Stimulated activated CD8-positive, alpha-beta memory T cell treated with anti-CD3 and anti-CD28 coated beads, Interleukin-12 subunit alpha, Interleukin-12 subunit beta, amount 100 ng/mL, for 24 hours (primary cell): ENCODE data around the gene PTPN2.
"Not testable (repeated sequence)": the region's sequence is repeated elsewhere in the genome, so short reads cannot be mapped to it uniquely, and the experiment has no call there.

ENCODE experiments used
- DNase-seq: peaks from one replicate; pipeline ENCODE4 v3.0.0-alpha.2; 2020; ENCODE audit errors: extremely low read depth

The PTPN2 gene

DNA sequence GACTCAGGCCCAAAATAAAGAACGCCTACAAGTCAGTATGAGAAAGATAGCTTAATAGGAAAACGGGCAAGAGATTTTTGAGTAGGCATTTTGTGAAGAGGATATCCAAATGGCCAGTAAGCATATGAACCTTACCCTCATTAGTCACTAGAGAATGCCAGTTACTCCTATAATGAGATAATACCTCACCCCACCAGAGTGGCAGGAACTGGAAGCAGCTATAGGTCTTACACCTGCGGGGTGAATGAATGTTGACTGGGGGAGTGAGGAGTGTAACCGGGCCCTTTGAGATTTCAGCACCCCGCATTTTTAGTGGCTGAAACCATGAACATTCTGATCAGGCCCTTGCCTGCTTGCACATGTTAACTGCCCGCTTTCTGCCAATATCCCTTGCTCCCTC is 7.5 kb upstream of the PTPN2 start:
- no peak for DNase-seq

DNA sequence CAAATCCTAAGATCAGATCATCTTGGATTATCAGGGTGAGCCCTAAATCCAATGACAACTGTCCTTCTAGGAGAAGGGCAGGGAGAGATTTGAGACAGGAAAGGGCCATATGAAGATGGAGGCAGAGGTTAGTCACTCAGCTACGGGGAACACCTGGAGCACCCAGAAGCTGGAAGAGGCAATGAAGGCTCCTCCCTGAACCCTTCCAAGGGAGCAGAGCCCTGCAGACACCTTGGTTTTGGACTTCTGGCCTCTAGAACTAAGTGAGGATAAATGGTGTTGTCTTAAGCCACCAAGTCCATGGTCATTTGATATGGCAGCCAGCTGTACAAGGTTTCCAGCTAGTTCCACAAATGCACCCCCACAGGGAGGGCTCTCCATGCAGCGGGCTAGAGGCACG is 6.9 kb upstream of the PTPN2 start:
- DNase-seq, result no peak

DNA sequence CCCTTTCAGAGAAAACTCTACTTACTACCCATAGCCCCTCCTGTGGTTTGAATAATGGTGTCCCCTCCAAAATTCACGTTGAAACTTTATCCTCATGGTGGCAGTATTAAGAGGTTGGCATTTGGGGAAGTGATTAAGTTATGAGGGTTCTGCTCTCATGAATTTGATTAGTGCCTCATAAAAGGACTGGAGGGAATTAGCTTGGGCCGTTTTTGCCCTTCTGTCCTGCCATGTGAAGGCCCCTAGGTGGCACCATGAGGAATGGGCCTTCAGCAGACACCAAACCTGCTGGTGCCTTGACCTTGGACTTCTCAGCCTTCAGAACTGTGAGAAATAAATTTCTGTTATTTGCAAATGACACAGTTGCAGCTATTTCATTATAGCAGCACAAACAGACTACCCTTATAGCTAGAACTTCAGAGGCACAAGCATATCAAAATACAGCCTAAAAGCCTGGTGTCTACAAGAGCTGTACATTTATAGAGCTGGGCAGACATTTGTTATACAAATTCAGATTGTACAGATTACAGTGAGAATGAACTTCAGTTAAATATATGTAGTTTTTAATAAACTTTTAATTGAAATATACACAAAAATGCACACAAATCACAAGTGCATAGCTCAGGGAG is 2.6 kb upstream of the PTPN2 start:
- no peak for DNase-seq

DNA sequence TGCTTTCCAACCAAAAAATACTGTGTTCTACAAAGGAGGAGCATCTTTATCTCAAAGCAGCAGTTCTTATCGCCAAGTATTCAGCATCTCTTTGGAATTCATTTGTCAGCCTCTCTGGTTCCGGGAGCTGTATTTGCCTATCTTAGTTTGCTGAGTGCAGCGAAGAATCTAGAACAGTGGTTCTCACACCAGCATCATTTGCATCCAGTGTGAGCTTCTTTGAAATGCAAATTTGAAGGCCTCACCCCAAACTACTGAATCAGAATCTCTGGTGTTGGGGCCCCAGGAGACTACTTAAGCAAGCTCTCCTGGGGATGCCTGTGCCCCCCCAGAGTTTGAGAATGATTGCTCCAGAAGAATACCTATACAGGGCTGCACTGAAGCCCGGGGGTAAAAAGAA is 1.5 kb upstream of the PTPN2 start:
- no peak for DNase-seq

DNA sequence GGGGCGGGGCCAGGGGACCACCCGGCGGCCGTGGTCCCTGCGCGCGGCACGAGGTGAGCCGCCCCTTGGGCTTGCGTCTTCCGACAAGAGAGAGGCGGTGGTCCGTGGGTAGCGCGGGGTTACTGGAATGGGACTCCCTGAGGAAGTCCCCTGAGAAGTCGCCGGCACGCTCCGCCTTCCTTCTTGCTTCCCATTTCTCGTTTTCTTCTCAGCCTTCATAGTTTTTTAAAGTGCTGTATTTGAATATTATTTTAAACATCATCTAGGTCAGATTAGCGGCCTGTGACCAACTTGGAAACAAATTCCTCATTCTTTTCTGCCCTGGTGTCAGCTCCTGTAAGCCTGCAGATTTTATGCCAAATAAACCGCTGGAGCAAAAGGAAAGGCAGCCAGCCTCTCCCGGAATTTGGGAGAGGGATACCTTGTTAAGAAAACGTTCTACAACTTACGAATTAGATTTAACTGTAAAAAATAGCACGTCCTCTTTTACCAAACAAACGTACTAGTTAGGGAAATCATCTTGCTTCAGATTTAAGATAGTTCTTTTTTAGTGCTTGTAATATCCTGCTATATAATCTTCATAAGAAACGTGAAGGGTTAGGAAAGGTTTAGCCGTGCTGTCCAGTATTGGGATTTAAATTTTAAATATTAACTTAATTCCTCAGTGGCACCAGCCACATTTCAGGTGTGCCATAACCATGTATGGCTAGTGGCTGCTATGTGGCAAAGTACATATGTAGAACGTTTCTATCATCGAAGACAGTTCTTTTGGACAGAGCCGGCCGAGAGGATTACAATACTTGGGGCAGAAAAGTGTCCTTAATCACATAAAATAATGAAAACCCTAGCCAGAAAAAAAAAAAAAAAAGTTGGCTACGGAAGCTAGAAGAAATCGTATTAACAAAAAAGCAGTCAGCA is 628 bp upstream of the PTPN2 start:
- no peak for DNase-seq

DNA sequence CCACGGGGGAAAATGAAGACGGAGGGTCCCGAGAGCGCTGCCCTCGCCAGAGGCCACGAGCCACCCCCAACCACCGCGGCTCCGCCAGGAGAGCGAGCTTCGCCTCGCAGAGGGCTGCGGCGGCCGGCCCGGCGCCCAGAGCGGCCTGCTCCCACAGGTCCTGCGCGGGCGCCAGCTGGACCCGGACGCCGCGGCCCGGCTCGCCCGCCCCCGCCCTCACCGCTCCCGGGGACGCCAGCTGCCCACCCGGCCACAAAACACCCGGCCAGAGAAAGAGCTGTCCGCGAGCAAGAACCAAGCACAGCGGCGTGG is 709 bp downstream of the PTPN2 start:
- DNase-seq, result no peak

DNA sequence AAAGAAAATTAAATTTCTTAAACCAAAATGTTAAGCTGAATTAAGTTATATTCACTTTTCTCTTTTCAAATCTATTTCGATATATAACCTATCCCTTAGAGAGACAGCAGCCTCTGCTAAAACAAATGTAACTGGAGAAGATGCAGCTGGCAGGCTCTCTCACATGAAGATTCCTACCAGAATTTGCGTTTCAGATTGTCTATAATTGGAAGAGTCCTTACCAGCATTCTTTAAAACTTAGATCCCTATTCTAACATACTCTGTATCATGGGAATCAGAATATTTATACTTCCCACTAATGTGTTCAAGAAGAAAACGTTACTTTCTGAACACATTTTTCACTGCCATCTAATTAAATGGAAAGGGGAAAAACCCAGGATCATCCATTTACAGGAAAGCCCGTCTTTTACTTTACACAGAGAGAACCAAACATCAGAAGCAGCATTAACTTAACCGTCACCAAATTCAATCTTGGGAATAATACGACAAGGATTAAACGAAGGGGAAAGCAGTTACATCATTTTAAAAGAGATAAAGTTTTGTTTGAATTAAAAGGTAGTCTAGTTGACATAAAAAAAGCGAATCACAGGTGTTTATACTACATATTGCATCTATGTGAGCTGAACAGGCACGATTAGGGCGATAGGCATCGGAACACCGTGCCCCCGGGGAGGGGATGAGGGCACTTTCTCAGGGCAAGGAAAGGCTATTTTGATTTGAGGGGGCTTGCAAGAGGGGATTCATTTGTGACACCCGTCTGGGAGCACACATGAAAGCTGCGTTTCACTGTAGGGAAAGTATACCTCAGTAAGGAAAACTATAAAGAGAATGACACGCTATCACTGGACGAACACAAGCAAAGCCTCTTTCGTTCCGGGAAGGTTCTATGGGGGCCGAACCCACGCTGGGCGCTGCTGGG is 1.3 kb downstream of the PTPN2 start:
- DNase-seq, result no peak

DNA sequence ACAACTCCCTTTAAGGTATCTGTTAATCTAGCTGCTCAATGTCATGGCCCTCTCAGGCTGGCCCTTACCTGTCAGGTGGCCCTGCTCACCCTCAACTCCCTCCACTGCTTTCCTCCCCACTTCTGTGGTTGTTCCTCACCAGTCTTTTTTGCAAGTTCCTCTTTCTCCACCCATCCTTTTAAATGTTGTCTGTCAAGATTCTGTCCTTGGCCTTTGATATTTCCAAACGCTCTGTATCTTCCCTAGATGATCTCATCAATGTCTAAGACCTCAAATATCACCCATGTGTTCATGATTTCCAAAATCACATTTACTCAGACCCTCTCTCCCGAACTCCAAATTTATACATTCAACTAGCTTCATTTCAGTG is 3.5 kb downstream of the PTPN2 start:
- no peak for DNase-seq

DNA sequence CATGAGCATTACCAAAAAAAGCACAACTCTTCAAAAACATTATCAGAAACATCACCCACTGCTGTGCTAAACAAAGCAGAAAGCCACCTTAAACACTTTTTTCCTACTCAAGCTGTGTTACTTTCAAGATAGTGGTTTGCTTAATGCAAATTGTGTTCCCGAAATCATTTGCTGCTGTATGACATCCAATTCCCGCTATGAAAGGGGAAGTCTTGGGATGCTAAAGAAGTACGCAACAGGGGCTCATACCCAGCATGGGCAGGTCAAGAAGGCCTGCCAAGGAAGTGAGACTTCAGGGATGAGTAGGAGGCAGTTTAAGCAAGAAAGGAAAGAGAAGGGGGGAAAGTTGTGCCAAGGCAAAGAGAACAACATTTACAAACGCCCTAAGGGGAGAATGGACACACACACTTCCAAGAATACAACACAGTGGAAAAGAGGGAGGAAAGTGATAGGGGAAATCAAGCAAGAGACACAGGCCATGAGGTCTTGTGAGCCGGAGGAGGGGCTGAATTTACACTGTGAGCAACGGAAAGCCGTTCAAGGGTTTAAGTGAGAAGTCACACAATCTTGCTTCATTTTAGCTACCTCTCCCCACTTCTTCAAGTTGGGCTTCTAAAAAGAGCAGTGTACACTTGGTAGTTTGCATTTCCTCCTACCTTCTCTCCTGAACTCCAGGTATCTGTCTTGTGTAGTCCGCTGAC is 4.0 kb downstream of the PTPN2 start:
- DNase-seq, result no peak

DNA sequence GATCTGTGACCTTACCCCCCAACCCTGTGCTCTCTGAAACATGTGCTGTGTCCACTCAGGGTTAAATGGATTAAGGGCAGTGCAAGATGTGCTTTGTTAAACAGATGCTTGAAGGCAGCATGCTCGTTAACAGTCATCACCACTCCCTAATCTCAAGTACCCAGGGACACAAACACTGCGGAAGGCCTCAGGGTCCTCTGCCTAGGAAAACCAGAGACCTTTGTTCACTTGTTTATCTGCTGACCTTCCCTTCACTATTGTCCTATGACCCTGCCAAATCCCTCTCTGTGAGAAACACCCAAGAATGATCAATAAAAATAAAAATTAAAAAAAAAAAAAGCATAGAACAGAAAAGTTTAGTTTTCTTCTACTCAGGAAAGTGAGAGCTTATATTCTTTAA is 9.0 kb downstream of the PTPN2 start:
- DNase-seq, result not testable (repeated sequence)

DNA sequence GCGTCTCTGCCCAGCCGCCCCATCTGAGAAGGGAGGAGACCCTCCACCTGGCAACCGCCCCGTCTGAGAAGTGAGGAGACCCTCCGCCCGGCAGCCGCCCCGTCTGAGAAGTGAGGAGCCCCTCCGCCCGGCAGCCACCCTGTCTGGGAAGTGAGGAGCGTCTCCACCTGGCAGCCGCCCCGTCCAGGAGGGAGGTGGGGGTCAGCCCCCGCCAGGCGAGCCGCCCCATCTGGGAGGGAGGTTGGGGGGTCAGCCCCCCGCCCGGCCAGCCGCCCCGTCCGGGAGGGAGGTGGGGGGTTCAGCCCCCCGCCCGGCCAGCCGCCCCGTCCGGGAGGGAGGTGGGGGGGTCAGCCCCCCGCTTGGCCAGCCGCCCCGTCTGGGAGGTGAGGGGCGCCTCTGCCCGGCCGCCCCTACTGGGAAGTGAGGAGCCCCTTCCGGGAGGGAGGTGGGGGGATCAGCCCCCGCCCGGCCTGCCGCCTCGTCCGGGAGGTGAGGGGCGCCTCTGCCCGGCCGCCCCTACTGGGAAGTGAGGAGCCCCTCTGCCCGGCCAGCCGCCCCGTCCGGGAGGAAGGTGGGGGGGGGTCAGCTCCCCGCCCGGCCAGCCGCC is 10.0 kb downstream of the PTPN2 start:
- not testable (repeated sequence) for DNase-seq

DNA sequence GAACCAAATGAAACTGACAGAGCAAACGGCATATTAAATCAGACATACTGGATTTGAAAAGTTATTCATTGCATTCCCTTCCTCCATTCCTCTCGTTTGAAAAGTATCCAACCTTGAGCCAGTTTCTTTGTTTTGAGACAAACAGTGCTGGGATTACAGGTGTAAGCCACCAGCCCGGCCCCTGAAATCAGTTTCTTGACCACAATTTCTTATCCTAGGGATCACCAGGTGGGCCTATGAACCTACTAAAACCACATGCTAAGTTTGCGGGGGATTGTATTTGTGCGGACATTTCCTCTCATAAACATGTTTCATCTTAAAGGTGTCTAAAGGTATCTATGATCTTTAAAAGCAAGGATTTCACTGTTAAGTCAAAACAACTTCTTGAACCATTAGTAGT is 11.6 kb downstream of the PTPN2 start:
- no peak for DNase-seq

DNA sequence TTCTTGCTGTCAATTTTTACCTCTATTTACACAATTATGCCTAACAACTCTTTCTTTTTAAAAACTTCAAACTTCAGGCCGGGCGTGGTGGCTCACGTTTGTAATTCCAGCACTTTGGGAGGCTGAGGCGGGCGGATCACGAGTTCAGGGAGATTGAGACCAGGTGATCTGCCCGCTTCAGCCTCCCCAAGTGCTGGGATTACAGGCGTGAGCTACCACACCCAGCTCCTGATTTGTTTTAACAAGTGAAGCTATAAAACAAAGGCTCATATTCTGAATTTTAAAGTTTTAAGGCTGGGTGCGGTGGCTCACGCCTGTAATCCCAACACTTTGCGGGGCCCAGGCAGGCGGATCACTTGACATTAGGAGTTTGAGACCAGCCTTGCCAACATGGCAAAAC is 15.5 kb downstream of the PTPN2 start:
- DNase-seq, result no peak

DNA sequence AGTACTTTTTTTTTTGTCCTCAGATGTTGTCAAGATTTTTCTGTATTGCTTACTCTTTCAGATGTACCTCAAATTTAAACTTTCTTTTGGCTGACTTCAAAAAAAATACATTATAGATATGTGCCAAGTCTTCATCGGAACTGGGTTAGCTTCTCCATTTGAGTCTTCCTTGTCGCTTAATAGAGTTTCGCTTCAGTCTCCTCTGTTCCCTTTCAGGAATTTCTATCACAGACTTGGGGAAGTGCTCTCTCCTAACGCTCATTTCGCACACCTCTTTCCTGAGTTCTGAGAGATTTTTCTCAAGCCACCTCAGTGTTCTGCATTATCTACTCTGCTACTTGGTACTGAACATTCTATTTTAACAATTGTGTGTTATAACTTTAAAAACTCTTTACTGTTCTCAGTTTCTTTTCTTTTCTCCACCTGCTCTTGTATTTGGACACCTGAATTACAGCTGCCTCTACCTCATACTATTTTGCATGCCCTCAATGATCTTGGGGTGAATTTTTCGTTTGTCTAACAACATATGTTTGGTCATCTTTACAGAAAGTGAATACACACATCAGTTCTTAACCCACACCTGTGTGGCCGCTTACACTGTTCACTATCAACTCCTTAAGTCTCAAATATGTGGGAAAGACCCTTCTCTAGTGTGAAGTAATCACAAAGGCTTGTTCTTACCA is 16.5 kb downstream of the PTPN2 start:
- DNase-seq, result no peak

DNA sequence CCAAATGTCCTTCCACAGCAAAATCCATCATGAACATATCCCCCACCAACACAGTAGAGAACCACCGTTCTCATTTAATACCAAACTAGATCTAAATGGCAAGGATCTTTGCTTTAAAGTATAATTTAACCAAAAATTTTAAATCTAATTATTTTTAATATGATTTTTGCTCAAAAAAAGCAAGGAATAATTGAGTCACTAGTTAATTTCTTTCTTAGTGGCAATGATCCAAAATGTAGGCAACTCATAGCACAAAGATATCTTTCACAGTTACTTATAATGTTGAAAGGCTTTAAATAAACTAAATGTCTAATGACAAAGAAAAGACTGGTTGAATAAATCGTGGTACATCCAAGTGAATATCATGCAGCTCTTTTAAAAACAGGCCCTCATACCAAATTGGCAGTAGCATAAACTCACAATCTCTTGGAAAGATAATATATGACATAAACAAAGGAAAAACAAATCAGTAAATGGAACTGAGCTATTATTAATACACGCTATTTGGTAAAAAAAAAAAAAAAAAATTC is 20.3 kb downstream of the PTPN2 start:
- DNase-seq, result no peak

DNA sequence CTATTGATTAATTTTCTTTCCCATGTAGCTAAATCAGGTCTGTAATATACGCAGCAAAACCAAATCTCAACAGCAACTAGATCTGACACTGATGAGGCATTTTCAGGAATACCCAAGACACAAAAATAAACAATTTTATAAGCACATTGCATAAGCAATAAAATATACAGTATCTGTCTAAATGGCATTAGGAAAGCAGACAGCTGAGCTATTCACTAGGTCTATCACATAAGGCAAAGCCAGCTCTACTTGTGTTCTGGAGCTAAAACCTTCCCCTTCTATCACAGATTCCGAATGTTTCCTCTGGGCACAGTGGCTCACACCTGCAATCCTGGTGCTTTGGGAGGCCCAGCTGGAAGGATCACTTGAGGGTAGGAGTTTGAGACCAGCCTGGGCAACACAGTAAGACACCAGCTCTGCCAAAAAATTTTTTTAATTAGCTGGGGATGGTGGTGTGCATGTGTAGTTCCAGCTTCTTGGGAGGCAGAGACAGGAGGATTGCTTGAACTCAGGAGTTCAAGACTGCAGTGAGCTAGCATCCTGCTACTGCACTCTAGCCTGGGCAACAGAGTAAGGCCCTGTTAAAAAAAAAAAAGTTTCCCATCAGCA is 21.1 kb downstream of the PTPN2 start:
- DNase-seq, result no peak

DNA sequence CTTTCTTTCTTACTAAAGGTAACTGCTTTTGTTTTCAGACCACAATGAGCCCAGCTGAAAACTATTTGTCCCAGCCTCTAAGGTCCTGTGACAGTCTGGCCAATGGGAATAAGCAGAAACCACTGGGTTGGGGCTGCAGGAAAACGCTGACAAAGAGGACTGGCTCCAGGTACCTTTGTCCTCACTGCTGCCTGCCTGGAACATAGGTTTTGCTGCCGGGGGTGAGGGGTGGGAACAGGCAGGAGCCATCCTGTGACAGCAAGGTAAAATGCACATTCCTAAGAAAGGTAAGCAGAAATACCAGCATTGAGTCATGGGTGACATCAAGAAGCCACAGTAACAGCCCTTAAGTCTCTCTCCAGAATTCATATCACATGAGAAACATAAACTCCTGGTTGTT is 21.6 kb downstream of the PTPN2 start:
- no peak for DNase-seq

DNA sequence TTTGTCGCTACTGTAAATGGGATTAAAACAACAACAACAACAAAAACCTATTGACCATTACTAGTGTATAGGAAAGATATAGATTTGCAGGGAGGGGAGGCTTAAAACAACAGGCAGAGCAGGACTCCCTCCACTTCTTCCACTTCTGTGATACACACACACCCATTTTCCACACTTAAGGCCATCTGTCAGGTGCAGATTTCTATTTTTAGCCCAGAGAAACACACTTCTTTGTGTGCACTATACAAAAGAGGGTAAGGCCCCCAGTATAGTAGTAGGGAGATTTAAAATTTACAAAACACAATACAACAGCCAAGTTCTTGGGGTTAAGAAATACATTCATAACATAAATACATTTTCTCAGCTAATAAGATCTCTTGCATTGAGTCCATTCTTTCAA is 22.4 kb downstream of the PTPN2 start:
- DNase-seq, result no peak

DNA sequence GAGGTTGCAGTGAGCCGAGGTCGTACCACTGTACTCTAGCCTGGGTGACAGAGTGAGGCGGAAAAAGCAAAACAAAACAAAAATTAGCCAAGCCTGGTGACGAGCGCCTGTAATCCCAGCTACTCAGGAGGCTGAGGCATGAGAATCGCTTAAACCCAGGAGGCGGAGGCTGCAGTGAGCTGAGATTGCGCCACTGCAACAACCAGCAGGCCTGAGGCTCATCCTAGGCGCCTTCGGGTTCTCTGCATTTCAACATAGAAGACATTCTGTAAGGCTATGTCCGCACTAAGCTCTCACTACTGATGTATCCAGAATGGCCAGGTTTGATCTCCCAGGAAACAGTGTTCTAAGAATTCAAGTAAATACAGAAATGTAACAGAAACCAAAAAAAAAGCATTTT is 23.5 kb downstream of the PTPN2 start:
- DNase-seq, result no peak

DNA sequence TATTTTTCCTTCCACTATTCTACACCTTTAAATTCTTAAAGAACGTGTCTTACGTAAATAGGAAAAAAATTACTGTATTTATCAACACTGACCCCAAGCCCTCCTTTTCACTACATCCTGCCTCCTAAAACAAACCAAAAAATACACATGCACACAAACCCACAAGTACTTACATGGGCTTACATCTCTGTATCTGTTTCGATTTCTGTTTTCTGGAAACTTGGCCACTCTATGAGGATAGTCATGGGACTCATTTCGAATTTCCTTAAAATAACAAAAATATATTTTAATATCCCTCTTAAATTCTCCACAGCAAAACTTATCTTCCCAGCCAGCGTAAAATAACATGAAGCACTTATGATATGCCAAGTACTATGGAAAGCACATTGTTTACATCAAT is 25.0 kb downstream of the PTPN2 start:
- DNase-seq, result no peak
